ENCODE measurements around the gene USE1. TPM values are rescaled to one million over a fixed set of nuclear protein-coding genes. Genes with fewer than 3 reads are reported as not detected.

USE1 gene
- polyA plus RNA-seq, 10 donors = 22.4 to 31.5 (median 25.9) TPM

DNA sequence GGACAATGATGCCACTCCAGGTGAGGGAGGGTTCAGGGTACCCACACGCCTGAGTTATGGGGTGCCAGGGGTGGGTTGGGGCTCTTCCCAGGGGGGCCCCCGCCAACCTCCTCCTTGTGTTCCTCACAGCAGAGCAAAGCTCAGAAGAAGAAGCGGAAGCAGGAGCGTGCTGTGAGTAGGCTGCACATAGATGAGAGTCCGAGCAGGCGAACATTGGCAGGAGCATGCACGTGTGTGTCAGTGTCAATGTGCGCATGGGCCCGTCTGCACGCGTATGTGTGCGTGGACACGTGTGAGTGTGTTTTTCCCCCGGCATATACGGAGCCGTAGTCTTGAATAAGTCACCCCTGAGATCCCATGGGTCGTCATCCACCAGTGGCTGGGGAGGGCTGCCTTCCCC is 12.4 kb upstream of the USE1 start:
- no peak for DNase-seq

DNA sequence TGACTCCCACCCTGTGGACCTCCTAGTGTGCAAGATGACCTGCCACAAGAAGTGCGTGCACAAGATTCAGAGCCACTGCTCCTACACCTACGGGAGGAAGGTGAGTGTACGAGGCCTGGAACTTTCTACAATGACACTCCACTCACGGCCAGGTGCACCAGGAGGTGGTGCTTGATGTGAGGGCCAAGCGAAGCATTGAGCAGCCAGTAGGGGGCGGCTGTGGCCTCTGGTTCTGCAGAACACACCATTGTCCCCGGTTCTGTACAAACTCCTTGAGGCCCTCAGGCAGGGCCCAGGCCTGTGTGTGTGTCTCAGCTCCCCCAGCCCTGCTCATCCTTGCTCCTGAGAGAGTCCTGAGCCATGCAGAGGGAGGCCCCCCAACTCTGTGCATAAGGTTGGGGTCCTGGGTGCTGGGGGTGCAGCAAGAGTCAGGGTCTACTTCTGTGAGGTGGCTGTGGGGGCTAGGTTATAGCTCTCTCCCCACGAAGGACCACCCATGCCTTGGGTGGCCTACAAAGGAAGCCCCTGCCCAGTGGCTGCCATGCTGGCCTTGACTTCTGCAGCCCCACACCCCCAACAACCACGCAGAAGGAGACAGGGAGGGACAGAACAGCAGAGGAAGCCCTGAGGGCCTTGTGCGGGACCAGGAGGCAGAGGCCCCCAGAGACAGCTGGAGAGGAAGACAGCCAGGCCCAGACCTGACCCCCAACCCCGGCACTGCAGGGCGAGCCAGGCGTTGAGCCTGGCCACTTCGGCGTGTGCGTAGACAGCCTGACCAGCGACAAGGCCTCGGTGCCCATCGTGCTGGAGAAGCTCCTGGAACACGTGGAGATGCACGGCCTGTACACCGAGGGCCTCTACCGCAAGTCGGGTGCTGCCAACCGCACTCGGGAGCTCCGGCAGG is 9.7 kb upstream of the USE1 start:
- peak in 2 of 3 donors; percentile 48 to 50 for DNase-seq

DNA sequence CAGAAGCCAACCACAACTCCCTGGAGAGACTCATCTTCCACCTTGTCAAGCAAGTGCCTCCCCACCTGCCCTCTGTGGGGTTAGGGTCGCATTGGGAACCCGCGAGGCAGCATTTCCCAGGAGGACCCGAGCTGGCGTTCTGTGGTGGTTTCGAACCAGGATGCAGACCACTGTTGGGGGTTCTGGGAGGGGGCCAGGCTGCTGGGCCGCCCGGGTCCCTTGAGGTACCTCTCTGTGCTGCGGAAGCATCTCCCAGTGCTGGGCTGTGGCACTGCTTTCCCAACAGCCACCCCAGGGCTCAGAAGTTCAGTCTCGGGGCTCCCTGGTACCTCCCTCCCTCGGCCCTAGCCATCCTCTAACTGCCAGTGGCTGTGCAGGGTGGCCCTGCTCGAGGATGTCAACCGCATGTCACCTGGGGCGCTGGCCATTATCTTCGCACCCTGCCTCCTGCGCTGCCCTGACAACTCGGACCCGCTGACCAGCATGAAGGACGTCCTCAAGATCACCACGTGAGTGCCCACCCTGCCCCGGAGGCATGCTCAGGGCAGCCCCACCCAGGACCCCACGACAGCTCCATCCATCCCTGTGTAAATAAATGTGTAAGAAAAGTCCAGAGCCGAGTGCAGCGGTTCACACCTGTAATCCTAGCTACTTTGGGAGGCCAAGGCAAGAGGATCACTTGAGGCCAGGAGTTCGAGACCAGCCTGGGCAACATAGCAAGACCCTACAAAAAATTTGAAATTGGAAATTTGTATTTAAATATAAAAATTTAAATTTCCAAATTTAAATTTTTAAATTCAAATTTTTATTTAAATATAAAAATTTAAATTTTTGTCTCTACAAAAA is 8.2 kb upstream of the USE1 start:
- peak in 1 of 3 donors; percentile 2 for DNase-seq

GRCh38 chr19:17209126-17210036 is 5.8 kb upstream of the USE1 start:
- DNase-seq = no peak

GRCh38 chr19:17210296-17210695 is 4.9 kb upstream of the USE1 start:
- no peak for DNase-seq

GRCh38 chr19:17211547-17212446 is 3.4 kb upstream of the USE1 start:
- DNase-seq = peak in 1 of 3 donors; percentile 1

DNA sequence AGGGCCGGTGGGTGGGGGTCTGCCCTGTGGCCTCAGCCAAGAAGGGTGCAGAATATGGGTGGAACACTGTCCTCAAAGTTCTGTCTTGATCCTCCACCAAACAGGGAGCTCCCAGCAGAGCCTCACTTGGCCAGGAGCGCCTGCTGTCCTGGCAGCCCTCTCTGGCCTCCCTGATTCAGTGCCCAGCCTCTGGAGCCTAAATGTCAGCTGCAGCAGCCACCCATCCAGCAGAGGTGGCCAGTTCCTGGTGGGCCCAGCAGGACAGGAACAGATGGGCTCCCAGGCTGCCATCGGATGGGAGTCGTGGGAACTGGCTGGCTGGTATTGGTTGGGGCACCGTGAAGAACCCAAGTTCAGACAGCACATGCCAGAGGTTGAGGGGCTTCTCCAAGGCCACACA is 1.8 kb upstream of the USE1 start:
- peak in 1 of 3 donors; percentile 9 for DNase-seq

GRCh38 chr19:17214508-17215126 is 540 bp upstream of the USE1 start:
- no peak for DNase-seq

- peak in 1 of 3 donors; percentile 16 for DNase-seq
Observed at GRCh38 chr19:17216058-17216670, 1.0 kb downstream of the USE1 start.

GRCh38 chr19:17219286-17219685 is 4.1 kb downstream of the USE1 start:
- DNase-seq = peak in 1 of 3 donors; percentile 1

- DNase-seq = no peak
Observed at GRCh38 chr19:17220207-17220758, 5.1 kb downstream of the USE1 start.

DNA sequence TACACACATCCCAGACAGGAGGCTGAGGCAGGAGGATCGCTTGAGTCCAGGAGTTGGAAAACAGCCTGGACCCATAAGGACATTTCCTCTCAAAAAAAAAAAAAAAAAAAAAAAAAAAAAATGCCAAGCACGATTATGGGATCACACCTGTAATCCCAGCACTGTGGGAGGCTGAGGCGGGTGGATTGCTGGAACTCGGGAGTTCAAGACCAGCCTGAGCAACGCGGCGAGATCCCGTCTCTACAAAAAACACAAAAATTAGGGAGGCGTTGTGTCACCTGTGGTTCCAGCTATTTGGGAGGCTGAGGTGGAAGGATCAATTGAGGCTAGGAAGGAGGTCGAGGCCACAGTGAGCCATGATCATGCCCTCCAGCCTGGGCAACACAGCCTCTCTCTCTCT is 9.9 kb downstream of the USE1 start:
- no peak for DNase-seq

DNA sequence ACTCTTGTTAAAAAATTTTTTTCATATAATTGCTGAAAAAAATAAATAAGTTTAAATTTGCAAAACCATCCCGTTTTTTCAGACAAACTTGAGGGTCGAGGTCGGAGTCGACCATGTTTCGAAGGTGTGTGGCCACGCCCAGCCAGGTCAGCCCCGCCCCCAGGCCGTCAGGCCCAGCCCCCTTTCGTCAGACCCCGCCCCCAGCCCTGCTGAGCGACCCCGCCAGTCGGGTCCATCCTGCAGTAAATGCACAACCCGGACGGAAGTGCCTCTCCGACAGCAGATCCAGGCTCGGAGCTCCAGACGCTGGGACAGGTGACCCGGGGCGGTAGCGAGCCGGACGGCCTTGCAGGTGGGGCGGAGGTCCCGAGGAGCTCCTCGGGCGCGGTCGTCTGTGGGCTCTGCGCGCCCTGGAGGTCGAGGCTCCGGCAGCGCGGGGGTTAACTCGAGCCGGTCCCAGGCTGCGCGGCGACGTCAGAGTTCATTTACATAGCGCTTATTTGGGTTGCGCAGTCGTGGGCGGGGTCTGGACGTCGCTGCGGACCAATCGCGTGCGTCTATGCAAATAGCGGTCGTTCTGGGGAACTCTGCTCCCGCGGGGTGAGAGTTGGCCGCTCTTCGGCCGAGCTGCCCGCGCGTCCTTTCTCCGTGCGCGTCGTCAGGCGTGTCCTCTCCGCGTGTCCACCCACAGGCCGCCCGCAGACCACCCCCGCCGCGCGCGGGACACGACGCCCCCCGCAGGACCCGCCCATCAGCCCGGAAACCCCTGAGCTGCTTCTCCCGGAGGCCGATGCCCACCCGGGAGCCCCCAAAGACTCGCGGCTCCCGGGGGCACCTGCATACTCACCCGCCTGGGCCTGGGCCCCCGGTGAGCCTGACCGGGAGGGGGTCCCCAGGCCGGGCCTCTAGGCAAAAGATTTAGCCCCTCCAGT is 11.1 kb downstream of the USE1 start, which contains the start of gene OCEL1:
Gene OCEL1, plus strand, starts transcription at position 225 of the 932 bp plus-strand sequence. Its CDS starts 22 bp downstream, at position 247.
- peak; percentile 98 to 100 (median 99) for DNase-seq

GRCh38 chr19:17227798-17228367 is 12.7 kb downstream of the USE1 start:
- DNase-seq = no peak

DNA sequence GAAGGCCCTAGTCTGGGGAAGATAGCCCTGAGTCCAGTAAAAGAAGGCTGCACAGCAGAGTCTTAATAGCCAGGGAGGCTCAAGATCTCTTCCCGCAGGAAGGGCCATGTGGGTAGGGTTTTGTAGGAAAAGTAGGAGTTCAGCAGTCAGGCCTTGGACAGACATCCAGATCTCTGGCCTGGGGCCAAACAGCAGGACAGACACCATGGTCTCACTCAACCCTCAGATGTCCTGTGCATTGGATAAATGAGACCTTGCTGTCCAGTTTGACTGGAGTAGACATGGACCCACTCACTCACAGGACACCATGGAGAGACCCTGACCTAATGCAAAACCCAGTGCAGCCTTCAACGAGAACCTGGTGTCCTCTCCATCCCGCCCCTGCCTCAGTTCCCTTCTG is 14.7 kb downstream of the USE1 start:
- peak in 1 of 3 donors; percentile 5 for DNase-seq

DNA sequence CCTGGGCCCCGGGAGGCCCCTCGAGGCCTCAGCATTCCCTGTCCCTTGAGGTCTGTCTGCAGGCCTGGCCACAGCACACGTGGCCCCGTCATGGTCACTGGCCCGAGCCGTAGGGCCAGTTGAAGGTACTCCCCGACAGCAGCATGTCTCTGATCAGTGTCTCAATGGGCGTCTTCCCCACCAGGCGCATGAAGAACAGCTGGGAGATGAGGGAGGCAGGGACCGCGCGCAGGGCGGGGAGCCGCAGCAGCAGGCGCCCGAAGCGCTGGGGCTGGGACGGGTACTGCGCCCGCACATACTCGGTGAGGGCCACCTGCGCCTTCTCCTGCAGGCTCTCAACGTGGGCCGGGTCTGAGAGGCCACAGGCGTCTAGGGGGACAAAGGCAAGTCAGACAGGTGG is 17.1 kb downstream of the USE1 start:
- no peak for DNase-seq

DNA sequence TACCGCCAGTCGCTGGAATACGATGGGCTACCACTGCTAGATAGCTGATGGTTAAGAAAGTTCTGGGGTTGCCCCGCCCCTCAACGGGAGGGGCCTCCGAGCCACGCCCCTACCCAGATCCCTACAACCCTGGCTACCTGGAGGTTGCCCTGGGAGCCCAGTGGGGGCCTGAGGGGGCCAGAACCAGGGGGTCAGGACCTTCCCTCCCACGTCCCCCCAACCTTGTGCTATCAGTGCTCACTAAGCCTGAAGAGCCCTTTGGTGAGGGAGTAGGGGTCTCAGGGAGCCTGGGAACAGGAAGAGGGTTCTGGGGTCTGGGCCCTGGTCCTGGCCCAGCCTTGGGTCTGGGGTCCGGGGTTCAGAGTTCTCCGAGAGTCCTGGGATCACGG is 19.7 kb downstream of the USE1 start:
- peak in 2 of 3 donors; percentile 34 to 59 for DNase-seq

Measured in muscle of back (tissue), 11 donors.